Measurements from ENCODE around the gene ZDHHC11B. TPM values are rescaled to one million over a fixed set of nuclear protein-coding genes. Genes with fewer than 3 reads are reported as not detected.
"Not testable (repeated sequence)": the region's sequence is repeated elsewhere in the genome, so short reads cannot be mapped to it uniquely, and the experiment has no call there.

The ZDHHC11B gene
- total and polyA plus RNA-seq, 2 donors from 2014 or later = 4.4 to 5.4 TPM

DNA sequence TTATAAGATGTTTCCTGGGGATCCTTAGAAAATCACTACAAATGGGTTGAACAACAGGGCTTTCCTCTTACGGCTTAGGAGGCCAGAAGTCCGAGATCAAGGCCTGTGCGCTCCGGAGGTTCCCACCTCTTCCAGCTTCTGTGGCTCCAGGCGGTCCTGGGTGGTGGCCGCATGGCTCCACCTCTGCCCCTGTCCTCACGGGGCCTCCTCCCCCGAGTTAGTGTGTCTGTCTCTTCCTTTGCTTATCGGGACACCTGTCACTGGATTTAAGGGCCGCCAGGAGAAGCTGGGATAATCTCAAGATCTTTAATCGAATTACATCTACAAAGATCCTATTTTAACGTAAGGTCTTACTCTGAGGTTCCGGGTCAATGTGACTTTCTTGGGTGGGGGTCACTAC lies 89.1 kb downstream of the ZDHHC11B start:
- H3K36me3 ChIP-seq (ENCODE audit: control insufficient read depth in 2 of 3, insufficient read depth in 3 of 3, low read length in 3 of 3); DNase-seq; H3K4me3 ChIP-seq (ENCODE audit: low read length in 3 of 3); H3K27ac ChIP-seq (ENCODE audit: low read depth in 2 of 2, low read length in 2 of 2); H3K9me3 ChIP-seq (ENCODE audit: control insufficient read depth in 2 of 3, insufficient read depth in 1 of 3, low read length in 3 of 3); intact Hi-C loops (cut with DNase I); H3K27me3 ChIP-seq (ENCODE audit: control insufficient read depth, insufficient read depth, low read length); H3K9ac ChIP-seq (ENCODE audit: low read length in 3 of 3); H3K4me1 ChIP-seq (ENCODE audit: control insufficient read depth in 2 of 3, insufficient read depth in 2 of 3, low read depth in 1 of 3, low read length in 3 of 3); FAIRE-seq: not testable (repeated sequence)

GRCh38 chr5:694042-694431 lies 90.5 kb downstream of the ZDHHC11B start:
- intact Hi-C loops (cut with DNase I); H3K9ac ChIP-seq (ENCODE audit: low read length in 3 of 3); H3K4me3 ChIP-seq (ENCODE audit: low read length in 3 of 3): not testable (repeated sequence)

GRCh38 chr5:693271-694041 lies 91.1 kb downstream of the ZDHHC11B start, which contains the start of gene TPPP:
Gene TPPP (minus strand): TSS chr5:693352. CDS start chr5:678060, 15,292 bp downstream.
- FAIRE-seq; intact Hi-C loops (cut with DNase I): not testable (repeated sequence)

More at GRCh38 chr5:694042-694431, 90.5 kb downstream of the ZDHHC11B start:
- H3K4me1 ChIP-seq (ENCODE audit: control insufficient read depth in 2 of 3, insufficient read depth in 2 of 3, low read depth in 1 of 3, low read length in 3 of 3); H3K36me3 ChIP-seq (ENCODE audit: control insufficient read depth in 2 of 3, insufficient read depth in 3 of 3, low read length in 3 of 3); H3K27ac ChIP-seq (ENCODE audit: low read depth in 2 of 2, low read length in 2 of 2); FAIRE-seq; H3K9me3 ChIP-seq (ENCODE audit: control insufficient read depth in 2 of 3, insufficient read depth in 1 of 3, low read length in 3 of 3); H3K27me3 ChIP-seq (ENCODE audit: control insufficient read depth, insufficient read depth, low read length): not testable (repeated sequence)
- DNase-seq = peak in 3 of 5 donors; percentile 39 to 76 (median 53)

DNA sequence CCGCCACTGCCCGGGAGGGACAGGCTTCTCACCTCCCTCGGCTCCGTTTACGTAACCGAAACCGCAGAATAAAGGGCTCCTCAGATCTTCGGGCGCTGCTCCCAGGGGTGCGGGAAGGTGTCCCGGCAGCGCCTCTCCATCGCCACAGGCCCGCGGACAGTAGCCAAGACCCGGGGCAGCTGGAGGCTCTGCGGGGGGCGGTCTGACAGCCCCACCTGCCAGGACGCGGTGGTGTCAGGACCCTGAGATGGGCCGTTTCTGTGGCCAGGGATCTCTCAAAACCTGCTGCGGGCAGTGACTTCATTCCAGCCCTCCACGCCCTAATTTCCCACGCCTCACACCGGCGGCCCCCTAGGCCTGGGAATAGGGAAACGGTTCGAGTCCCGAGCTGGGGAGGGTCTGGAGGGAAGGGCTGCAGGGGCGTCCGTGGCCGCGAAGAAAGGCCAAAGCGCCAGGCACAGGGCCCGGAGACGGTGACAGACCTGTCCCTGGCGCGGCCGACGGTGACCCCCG lies 91.9 kb downstream of the ZDHHC11B start:
- intact Hi-C loops (cut with DNase I); FAIRE-seq; H3K9me3 ChIP-seq (ENCODE audit: control insufficient read depth in 2 of 3, insufficient read depth in 1 of 3, low read length in 3 of 3); H3K27ac ChIP-seq (ENCODE audit: low read depth in 2 of 2, low read length in 2 of 2); H3K36me3 ChIP-seq (ENCODE audit: control insufficient read depth in 2 of 3, insufficient read depth in 3 of 3, low read length in 3 of 3); H3K4me1 ChIP-seq (ENCODE audit: control insufficient read depth in 2 of 3, insufficient read depth in 2 of 3, low read depth in 1 of 3, low read length in 3 of 3); H3K27me3 ChIP-seq (ENCODE audit: control insufficient read depth, insufficient read depth, low read length): not testable (repeated sequence)
- peak overlapping the region in 1 of 3 donors; percentile 53 for H3K4me3 ChIP-seq (ENCODE audit: low read length in 3 of 3)
- DNase-seq = peak in 3 of 5 donors; percentile 25 to 73 (median 71)
- H3K9ac ChIP-seq (ENCODE audit: low read length in 3 of 3) = peak overlapping the region in 1 of 3 donors; percentile 58

More at GRCh38 chr5:693271-694041, 91.1 kb downstream of the ZDHHC11B start, which contains the start of gene TPPP:
- H3K4me1 ChIP-seq (ENCODE audit: control insufficient read depth in 2 of 3, insufficient read depth in 2 of 3, low read depth in 1 of 3, low read length in 3 of 3); H3K36me3 ChIP-seq (ENCODE audit: control insufficient read depth in 2 of 3, insufficient read depth in 3 of 3, low read length in 3 of 3); H3K27me3 ChIP-seq (ENCODE audit: control insufficient read depth, insufficient read depth, low read length); H3K27ac ChIP-seq (ENCODE audit: low read depth in 2 of 2, low read length in 2 of 2); H3K9me3 ChIP-seq (ENCODE audit: control insufficient read depth in 2 of 3, insufficient read depth in 1 of 3, low read length in 3 of 3): not testable (repeated sequence)
- H3K4me3 ChIP-seq (ENCODE audit: low read length in 3 of 3) = peak within 1 kb of the TSS in 1 of 3 donors; percentile 53
- H3K9ac ChIP-seq (ENCODE audit: low read length in 3 of 3) = peak within 1 kb of the TSS in 1 of 3 donors; percentile 58
- DNase-seq = peak; percentile 77 to 96 (median 85)

DNA sequence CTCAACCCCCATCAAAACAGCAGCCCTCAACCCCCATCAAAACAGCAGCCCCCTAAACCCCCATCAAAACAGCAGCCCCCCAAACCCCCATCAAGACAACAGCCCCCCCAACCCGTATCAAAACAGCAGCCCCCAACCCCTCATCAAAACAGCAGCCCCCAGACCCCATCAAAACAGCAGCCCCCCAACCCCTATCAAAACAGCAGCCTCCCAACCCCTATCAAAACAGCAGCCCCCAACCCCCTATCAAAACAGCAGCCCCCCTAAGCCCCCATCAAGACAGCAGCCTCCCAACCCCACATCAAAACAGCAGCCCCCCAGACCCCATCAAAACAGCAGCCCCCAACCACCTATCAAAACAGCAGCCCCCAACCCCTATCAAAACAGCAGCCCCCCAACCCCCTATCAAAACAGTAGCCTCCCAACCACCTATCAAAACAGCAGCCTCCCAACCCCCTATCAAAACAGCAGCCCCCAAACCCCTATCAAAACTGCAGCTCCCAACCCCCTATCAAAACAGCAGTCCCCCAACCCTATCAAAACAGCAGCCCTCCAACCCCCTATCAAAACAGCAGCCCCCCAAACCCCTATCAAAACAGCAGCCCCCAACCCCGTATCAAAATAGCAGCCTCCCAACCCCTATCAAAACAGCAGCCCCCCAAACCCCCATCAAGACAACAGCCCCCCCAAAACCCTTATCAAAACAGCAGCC lies 92.6 kb downstream of the ZDHHC11B start:
- peak in 1 of 5 donors; percentile 53 for DNase-seq
- Histone ChIP-seq H3K4me1 (ENCODE audit: control insufficient read depth in 2 of 3, insufficient read depth in 2 of 3, low read depth in 1 of 3, low read length in 3 of 3) (no peaks in the 10 kb centered on the region), H3K4me3 (ENCODE audit: low read length in 3 of 3) (peak overlapping the region in 1 of 3 donors; percentile 53), H3K27ac (ENCODE audit: low read depth in 2 of 2, low read length in 2 of 2) (no peak overlapping the region), H3K36me3 (ENCODE audit: control insufficient read depth in 2 of 3, insufficient read depth in 3 of 3, low read length in 3 of 3) (no peaks in the 10 kb centered on the region), H3K27me3 (ENCODE audit: control insufficient read depth, insufficient read depth, low read length) (no peaks in the 10 kb centered on the region), H3K9me3 (ENCODE audit: control insufficient read depth in 2 of 3, insufficient read depth in 1 of 3, low read length in 3 of 3) (no peaks in the 10 kb centered on the region), H3K9ac (ENCODE audit: low read length in 3 of 3) (no peak overlapping the region)
- no peak for TF ChIP-seq CTCF (IDR thresholded peaks at IDR 0.05; ENCODE audit: borderline replicate concordance, extremely low read depth, insufficient read depth)
- intact Hi-C loops (cut with DNase I) = no loop called here
- FAIRE-seq = no peak

DNA sequence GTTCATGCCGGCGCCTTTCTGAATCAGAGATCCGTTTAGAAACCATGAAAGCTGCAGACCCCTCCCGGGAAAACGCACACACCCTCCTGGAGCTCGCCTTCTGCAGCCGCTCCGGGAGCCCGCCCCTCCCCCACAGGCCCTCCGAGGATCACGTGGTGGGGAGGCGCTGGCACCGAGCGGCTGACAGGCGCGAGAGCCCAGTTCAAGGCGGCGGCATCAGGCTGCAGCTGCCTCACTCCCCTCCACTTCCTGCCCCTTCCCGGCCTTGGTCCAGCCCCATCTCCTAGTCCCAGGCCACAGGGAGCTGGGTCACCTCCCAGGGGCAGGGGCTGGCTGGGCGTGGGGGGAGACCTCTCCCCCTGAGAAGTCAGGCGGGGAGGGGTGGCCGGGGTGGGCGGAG lies 93.5 kb downstream of the ZDHHC11B start:
- DNase-seq; H3K36me3 ChIP-seq (ENCODE audit: control insufficient read depth in 2 of 3, insufficient read depth in 3 of 3, low read length in 3 of 3); FAIRE-seq; H3K9me3 ChIP-seq (ENCODE audit: control insufficient read depth in 2 of 3, insufficient read depth in 1 of 3, low read length in 3 of 3); H3K27ac ChIP-seq (ENCODE audit: low read depth in 2 of 2, low read length in 2 of 2); H3K4me1 ChIP-seq (ENCODE audit: control insufficient read depth in 2 of 3, insufficient read depth in 2 of 3, low read depth in 1 of 3, low read length in 3 of 3); H3K4me3 ChIP-seq (ENCODE audit: low read length in 3 of 3); intact Hi-C loops (cut with DNase I); H3K27me3 ChIP-seq (ENCODE audit: control insufficient read depth, insufficient read depth, low read length); H3K9ac ChIP-seq (ENCODE audit: low read length in 3 of 3): not testable (repeated sequence)

- H3K4me1 ChIP-seq (ENCODE audit: control insufficient read depth in 2 of 3, insufficient read depth in 2 of 3, low read depth in 1 of 3, low read length in 3 of 3); DNase-seq; FAIRE-seq; H3K9ac ChIP-seq (ENCODE audit: low read length in 3 of 3); H3K36me3 ChIP-seq (ENCODE audit: control insufficient read depth in 2 of 3, insufficient read depth in 3 of 3, low read length in 3 of 3); H3K27ac ChIP-seq (ENCODE audit: low read depth in 2 of 2, low read length in 2 of 2); H3K4me3 ChIP-seq (ENCODE audit: low read length in 3 of 3); intact Hi-C loops (cut with DNase I); H3K9me3 ChIP-seq (ENCODE audit: control insufficient read depth in 2 of 3, insufficient read depth in 1 of 3, low read length in 3 of 3); H3K27me3 ChIP-seq (ENCODE audit: control insufficient read depth, insufficient read depth, low read length): not testable (repeated sequence)
Measured at GRCh38 chr5:690293-690692, 94.2 kb downstream of the ZDHHC11B start.
